ENCODE results near the gene ST6GALNAC5.

ST6GALNAC5 gene

DNA sequence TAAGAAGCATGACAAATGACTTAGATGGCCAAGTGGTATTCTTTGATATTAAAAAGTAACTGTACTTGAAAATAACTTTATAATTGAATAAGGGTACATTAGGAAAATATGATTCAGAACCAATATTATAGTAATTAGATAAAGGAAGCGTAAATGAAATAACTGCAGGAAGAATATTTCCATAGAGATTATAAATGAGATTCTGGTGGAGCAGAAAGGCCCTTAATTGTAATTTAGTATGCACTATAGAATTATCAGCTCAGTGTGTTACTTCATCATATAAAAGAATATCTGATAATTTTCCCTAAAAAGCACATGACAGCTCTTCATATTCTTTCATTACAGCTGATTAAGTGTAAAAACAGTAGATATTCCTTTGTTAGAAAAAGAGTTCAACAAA, 180.3 kb downstream of the ST6GALNAC5 start:
- H3K36me3 ChIP-seq (ENCODE audit: control insufficient read depth in 2 of 2, insufficient read depth in 1 of 2, low read length in 2 of 2), result no peaks in the 10 kb centered on the region
- ChIA-PET POLR2A (no interaction called here), CTCF (no interaction called here)
- H3K27ac ChIP-seq (ENCODE audit: extremely low read depth, low read depth, low read length), result no peak overlapping the region
- TF ChIP-seq ZNF335 (tag by site-specific recombination; conservative IDR thresholded peaks at IDR 0.05), result no peak
- no peaks in the 10 kb centered on the region for H3K4me1 ChIP-seq (ENCODE audit: control insufficient read depth, insufficient read depth, low read length)
- no peak overlapping the region for H3K4me3 ChIP-seq (ENCODE audit: low read depth, low read length)
- no peaks in the 10 kb centered on the region for H3K9me3 ChIP-seq (ENCODE audit: control insufficient read depth, insufficient read depth, low read depth, low read length)

DNA sequence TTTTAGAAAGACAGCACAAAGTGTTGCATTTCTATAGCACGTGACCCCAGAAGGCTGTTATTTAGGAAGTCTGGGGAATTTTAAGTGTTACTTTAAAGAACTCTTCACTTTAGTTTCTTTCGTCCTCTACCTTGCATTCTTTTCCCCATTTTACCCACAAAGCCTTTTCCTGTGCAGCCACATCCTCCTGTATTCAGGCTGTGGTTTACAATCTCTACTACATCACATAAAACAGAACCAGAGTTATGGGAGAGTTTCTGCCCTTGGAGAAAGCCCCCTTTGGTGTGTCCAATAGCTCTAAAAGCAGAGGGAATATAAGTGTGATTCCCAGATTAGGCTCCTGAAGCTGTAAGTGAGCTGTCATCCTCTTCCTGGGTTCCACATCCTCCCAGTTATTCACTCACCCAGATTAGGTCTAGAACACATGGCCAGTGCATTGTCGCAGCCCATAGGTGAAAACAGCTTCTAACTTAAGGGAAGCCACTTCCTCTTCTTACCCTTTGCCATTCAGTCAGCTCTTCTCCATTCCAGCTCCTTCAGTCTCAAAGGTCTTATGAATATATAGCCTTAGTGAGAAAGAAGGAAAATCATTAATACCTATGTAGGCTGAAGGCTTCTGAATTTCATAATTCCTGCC, 180.8 kb downstream of the ST6GALNAC5 start:
- Histone ChIP-seq H3K9me3 (ENCODE audit: control insufficient read depth, insufficient read depth, low read depth, low read length) (no peaks in the 10 kb centered on the region), H3K4me1 (ENCODE audit: control insufficient read depth, insufficient read depth, low read length) (no peaks in the 10 kb centered on the region), H3K27ac (ENCODE audit: extremely low read depth, low read depth, low read length) (no peak overlapping the region), H3K36me3 (ENCODE audit: control insufficient read depth in 2 of 2, insufficient read depth in 1 of 2, low read length in 2 of 2) (no peaks in the 10 kb centered on the region), H3K4me3 (ENCODE audit: low read depth, low read length) (no peak overlapping the region)
- ChIA-PET CTCF (interaction anchor here (0.6 kb wide), 1 partner anchor 1137 kb away, joined by 3 read pairs; no protein-coding TSS in a partner anchor), POLR2A (no interaction called here)
- TF ChIP-seq ZBTB48 (tag by site-specific recombination; IDR thresholded peaks at IDR 0.05) (no peak), GFI1B (tag by site-specific recombination; IDR thresholded peaks at IDR 0.05) (no peak), ZNF654 (tag by site-specific recombination; IDR thresholded peaks at IDR 0.05; ENCODE audit: low read depth) (no peak), ZNF266 (tag by site-specific recombination; IDR thresholded peaks at IDR 0.05; ENCODE audit: low read depth) (no peak), KLF9 (tag by site-specific recombination; IDR thresholded peaks at IDR 0.05; ENCODE audit: low read depth) (no peak), ZEB2 (tag by site-specific recombination; IDR thresholded peaks at IDR 0.05) (no peak), ZNF473 (tag by site-specific recombination; IDR thresholded peaks at IDR 0.05) (no peak), ZNF155 (tag by site-specific recombination; IDR thresholded peaks at IDR 0.05) (no peak), GLIS1 (tag by site-specific recombination; IDR thresholded peaks at IDR 0.05) (no peak)
- TF ChIP-seq, protein P1, sequence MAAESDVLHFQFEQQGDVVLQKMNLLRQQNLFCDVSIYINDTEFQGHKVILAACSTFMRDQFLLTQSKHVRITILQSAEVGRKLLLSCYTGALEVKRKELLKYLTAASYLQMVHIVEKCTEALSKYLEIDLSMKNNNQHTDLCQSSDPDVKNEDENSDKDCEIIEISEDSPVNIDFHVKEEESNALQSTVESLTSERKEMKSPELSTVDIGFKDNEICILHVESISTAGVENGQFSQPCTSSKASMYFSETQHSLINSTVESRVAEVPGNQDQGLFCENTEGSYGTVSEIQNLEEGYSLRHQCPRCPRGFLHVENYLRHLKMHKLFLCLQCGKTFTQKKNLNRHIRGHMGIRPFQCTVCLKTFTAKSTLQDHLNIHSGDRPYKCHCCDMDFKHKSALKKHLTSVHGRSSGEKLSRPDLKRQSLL (tag by site-specific recombination; IDR thresholded peaks at IDR 0.05), result no peak
- TF ChIP-seq, protein P2, sequence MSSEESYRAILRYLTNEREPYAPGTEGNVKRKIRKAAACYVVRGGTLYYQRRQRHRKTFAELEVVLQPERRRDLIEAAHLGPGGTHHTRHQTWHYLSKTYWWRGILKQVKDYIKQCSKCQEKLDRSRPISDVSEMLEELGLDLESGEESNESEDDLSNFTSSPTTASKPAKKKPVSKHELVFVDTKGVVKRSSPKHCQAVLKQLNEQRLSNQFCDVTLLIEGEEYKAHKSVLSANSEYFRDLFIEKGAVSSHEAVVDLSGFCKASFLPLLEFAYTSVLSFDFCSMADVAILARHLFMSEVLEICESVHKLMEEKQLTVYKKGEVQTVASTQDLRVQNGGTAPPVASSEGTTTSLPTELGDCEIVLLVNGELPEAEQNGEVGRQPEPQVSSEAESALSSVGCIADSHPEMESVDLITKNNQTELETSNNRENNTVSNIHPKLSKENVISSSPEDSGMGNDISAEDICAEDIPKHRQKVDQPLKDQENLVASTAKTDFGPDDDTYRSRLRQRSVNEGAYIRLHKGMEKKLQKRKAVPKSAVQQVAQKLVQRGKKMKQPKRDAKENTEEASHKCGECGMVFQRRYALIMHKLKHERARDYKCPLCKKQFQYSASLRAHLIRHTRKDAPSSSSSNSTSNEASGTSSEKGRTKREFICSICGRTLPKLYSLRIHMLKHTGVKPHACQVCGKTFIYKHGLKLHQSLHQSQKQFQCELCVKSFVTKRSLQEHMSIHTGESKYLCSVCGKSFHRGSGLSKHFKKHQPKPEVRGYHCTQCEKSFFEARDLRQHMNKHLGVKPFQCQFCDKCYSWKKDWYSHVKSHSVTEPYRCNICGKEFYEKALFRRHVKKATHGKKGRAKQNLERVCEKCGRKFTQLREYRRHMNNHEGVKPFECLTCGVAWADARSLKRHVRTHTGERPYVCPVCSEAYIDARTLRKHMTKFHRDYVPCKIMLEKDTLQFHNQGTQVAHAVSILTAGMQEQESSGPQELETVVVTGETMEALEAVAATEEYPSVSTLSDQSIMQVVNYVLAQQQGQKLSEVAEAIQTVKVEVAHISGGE (tag by site-specific recombination; conservative IDR thresholded peaks at IDR 0.05; ENCODE audit: low read depth), result no peak
- TF ChIP-seq, protein P3, sequence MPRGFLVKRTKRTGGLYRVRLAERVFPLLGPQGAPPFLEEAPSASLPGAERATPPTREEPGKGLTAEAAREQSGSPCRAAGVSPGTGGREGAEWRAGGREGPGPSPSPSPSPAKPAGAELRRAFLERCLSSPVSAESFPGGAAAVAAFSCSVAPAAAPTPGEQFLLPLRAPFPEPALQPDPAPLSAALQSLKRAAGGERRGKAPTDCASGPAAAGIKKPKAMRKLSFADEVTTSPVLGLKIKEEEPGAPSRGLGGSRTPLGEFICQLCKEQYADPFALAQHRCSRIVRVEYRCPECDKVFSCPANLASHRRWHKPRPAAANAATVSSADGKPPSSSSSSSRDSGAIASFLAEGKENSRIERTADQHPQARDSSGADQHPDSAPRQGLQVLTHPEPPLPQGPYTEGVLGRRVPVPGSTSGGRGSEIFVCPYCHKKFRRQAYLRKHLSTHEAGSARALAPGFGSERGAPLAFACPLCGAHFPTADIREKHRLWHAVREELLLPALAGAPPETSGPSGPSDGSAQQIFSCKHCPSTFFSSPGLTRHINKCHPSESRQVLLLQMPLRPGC (tag by site-specific recombination; IDR thresholded peaks at IDR 0.05), result no peak
- TF ChIP-seq, protein P4, sequence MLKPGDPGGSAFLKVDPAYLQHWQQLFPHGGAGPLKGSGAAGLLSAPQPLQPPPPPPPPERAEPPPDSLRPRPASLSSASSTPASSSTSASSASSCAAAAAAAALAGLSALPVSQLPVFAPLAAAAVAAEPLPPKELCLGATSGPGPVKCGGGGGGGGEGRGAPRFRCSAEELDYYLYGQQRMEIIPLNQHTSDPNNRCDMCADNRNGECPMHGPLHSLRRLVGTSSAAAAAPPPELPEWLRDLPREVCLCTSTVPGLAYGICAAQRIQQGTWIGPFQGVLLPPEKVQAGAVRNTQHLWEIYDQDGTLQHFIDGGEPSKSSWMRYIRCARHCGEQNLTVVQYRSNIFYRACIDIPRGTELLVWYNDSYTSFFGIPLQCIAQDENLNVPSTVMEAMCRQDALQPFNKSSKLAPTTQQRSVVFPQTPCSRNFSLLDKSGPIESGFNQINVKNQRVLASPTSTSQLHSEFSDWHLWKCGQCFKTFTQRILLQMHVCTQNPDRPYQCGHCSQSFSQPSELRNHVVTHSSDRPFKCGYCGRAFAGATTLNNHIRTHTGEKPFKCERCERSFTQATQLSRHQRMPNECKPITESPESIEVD (tag by site-specific recombination; IDR thresholded peaks at IDR 0.05), result no peak
- TF ChIP-seq, protein P5, sequence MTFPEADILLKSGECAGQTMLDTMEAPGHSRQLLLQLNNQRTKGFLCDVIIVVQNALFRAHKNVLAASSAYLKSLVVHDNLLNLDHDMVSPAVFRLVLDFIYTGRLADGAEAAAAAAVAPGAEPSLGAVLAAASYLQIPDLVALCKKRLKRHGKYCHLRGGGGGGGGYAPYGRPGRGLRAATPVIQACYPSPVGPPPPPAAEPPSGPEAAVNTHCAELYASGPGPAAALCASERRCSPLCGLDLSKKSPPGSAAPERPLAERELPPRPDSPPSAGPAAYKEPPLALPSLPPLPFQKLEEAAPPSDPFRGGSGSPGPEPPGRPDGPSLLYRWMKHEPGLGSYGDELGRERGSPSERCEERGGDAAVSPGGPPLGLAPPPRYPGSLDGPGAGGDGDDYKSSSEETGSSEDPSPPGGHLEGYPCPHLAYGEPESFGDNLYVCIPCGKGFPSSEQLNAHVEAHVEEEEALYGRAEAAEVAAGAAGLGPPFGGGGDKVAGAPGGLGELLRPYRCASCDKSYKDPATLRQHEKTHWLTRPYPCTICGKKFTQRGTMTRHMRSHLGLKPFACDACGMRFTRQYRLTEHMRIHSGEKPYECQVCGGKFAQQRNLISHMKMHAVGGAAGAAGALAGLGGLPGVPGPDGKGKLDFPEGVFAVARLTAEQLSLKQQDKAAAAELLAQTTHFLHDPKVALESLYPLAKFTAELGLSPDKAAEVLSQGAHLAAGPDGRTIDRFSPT (tag by site-specific recombination; IDR thresholded peaks at IDR 0.05), result no peak
